WERI-Rb-1 (cell line): Measurements from ENCODE around the gene F11R.
A peak's percentile ranks its signal among the peaks of the same experiment; 100 is the strongest.
"Not testable (repeated sequence)": the region's sequence is repeated elsewhere in the genome, so short reads cannot be mapped to it uniquely, and the experiment has no call there.

ENCODE experiments used
- DNase-seq: peaks from one replicate; pipeline ENCODE4 v3.0.0-alpha.2; 2020
- H3K27ac ChIP-seq: fragments of 250-450 bp; sonication (Bioruptor Pico); 2 replicates; pipeline ENCODE4 v1.5.1; 2020; ENCODE audit warnings: mild to moderate bottlenecking, moderate library complexity
- H3K27me3 ChIP-seq: fragments of 250-450 bp; sonication (Bioruptor Pico); 2 replicates; pipeline ENCODE4 v1.5.1; 2021; ENCODE audit warnings: mild to moderate bottlenecking, low read depth, moderate library complexity; ENCODE audit not compliant: insufficient read depth, severe bottlenecking
- H3K36me3 ChIP-seq: fragments of 250-450 bp; sonication (Bioruptor Pico); 2 replicates; pipeline ENCODE4 v1.5.1; 2020; ENCODE audit warnings: mild to moderate bottlenecking, moderate library complexity
- H3K4me3 ChIP-seq: 2 replicates; pipeline ENCODE4 v1.5.1; 2011; ENCODE audit warnings: low read depth, mild to moderate bottlenecking, control low read depth, low read length
- H3K9me3 ChIP-seq: fragments of 250-450 bp; sonication (Bioruptor Pico); 2 replicates; pipeline ENCODE4 v1.5.1; 2021; ENCODE audit warnings: mild to moderate bottlenecking, moderate library complexity; ENCODE audit not compliant: severe bottlenecking
- TF ChIP-seq, protein P1 (sequence below): IDR thresholded peaks from 2 replicates; pipeline ENCODE4 v1.5.1; 2011; ENCODE audit warnings: low read depth, mild to moderate bottlenecking, control low read depth, inconsistent platforms, low read length

F11R gene

DNA sequence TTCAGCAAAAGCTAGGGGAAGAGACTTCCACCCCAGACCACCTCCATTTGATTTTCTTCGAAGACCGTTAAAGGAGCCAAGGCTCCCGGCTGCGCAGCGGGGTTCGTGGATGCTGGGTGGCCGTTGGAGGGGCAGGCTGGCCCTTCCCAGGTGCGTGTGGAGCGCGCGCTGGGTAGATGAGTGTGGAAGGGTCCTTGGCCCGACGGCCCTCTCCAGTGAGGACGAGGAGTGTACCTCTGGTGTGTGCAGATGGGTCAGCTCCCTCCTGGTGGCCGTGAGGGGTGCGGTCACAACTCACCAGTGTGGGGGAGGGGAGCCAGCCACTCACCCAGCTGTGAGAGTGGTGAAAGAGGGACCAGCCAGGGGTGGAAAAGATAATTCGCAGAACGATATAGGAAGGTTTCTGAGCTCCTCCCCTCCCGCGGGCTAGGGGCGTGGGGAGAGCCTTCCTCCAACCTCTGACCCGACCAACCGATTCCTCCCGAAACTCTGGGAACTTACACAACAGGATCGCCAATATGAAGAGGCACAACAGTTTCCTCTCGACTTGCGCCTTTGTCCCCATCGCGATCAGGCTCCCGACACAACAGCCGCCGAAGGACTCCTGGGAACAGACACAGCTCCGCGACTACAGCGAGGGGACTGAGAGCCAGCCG, at the start of gene F11R:
TSS of gene F11R (minus strand) at position 644 of the 656 bp plus-strand sequence. CDS start at position 565, 79 bp downstream.
- H3K27me3 ChIP-seq: no peaks in the 10 kb centered on the region
- H3K4me3 ChIP-seq: peak within 1 kb of the TSS; percentile 88
- peak within 1 kb of the TSS; percentile 89 for H3K27ac ChIP-seq
- peaks cover 15% of the 10 kb centered on the region for H3K36me3 ChIP-seq
- peak; percentile 80 for DNase-seq
- no peaks in the 10 kb centered on the region for H3K9me3 ChIP-seq
- TF ChIP-seq, protein P1, sequence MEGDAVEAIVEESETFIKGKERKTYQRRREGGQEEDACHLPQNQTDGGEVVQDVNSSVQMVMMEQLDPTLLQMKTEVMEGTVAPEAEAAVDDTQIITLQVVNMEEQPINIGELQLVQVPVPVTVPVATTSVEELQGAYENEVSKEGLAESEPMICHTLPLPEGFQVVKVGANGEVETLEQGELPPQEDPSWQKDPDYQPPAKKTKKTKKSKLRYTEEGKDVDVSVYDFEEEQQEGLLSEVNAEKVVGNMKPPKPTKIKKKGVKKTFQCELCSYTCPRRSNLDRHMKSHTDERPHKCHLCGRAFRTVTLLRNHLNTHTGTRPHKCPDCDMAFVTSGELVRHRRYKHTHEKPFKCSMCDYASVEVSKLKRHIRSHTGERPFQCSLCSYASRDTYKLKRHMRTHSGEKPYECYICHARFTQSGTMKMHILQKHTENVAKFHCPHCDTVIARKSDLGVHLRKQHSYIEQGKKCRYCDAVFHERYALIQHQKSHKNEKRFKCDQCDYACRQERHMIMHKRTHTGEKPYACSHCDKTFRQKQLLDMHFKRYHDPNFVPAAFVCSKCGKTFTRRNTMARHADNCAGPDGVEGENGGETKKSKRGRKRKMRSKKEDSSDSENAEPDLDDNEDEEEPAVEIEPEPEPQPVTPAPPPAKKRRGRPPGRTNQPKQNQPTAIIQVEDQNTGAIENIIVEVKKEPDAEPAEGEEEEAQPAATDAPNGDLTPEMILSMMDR: peak; percentile 70

DNA sequence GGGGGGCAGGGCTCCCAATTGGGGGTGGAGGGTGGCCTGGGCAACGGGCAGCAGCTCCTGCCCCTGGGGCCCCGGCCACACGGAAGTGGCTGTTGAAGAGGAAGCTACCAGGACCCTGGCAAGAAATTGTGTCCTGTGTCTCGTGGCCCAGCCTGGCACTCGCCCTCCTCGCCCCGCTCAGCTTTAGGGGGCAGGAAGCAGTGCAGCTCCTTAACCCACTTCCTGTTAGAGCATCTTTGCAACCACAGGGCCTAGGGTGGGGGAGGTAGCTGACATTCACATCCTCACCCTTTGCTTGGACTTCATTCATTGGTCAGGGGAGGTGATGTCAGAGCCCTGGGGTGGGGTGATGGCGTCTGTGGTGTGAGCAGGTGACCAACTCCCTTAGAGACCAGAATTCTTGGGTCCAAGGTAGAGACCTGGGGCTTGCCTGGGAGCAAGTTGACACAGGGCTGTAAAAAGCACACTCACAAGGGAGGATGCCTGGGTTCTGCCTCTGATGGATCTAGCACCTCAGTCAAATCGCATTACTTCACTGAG, 48.8 kb upstream of the F11R start, which contains the start of gene ARHGAP30:
TSS of gene ARHGAP30 (minus strand) at position 161 of the 540 bp plus-strand sequence. CDS start 267 bp downstream, outside the sequence.
- DNase-seq: no peak

DNA sequence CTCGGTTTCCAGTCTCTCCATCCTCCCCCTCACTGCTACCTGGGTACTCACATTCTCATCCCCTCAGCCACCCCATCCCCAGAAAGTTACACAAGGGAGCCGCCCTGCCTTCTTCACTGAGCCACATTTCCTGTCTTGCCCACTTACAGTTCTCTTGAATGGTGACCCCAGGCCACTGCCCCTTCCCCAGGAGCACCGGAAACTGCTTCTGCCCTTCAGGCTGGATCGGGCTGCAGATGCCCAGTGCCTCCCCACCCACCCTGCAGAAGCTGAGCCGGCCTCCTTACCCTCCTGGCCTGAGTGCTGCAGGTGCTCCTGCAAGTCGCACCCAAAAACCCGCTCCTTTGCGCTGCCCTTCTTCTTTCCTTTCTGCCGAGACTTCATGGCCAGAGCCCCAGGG, 48.3 kb upstream of the F11R start:
- Histone ChIP-seq H3K36me3 (no peaks in the 10 kb centered on the region), H3K9me3 (no peaks in the 10 kb centered on the region), H3K27ac (no peak overlapping the region), H3K27me3 (no peaks in the 10 kb centered on the region), H3K4me3 (no peak overlapping the region)
- no peak for DNase-seq
- TF ChIP-seq, protein P1: no peak

More for the DNA sequence above, 48.8 kb upstream of the F11R start, which contains the start of gene ARHGAP30:
- Histone ChIP-seq H3K27me3 (no peaks in the 10 kb centered on the region), H3K4me3 (no peak within 1 kb of the TSS), H3K9me3 (no peaks in the 10 kb centered on the region), H3K27ac (no peak within 1 kb of the TSS), H3K36me3 (no peaks in the 10 kb centered on the region)
- TF ChIP-seq, protein P1: no peak

DNA sequence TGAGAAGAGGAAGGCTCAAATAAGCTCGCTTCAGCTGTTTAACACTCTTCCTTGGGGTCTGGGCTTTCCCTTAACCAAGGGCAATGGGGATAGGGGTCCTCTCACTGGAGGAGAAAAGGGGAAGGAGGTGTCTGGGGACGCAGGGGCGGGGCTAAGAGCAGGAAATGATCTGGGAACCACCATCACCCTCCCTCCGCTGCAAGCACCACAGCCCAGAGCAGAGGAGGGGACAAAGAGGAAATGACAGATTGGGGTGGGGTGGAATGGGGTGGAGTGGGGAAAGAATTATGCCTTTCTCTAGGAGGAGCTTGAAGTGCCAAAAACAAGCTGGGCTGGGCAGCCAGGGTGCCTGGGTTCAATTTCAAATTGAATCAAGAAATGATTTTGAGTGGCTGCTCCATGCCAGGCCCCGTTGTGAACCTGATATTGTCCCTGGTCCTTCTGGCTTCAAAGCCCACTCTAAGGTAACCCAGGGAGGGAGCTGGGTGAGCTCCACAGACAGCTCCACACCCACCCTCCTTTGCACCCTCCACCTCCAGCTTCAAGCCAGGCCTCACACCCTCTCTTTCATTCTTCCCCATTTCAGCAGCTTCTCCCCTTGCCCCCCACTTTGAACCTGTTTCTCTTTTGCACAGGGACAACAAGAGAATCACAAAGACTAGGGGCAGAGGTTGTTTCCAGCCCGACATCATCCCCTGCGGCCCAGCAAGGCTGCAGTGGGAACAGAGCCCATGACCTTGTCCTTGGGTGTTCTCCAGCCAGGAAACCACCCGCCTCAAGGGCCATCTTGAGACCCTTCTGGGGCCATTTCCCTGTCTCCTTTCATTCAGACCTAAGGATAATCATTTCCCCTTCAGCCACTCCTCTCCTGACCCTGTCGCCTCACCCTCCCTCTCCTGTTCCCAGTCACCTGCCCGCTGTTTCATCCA, 47.6 kb upstream of the F11R start:
- TF ChIP-seq, protein P1: no peak

DNA sequence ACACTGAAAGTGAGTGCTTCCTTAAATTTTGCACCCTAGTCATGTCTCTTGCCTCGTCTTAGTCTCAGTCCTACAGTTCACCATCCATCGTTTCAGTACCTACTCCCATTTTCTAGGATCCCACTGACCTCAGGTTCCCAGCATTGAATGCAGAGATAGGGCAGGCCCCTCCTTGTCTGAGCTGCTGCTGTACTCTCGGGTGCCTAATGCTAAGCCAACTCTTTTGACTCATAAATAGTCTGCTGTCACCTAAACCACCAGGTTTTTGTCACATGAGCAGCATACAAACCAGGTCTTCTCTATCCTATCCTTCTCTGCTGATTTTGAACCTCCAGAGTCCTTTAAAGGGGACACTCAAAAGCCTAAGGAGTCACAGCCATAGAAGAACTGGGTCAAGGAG, 45.7 kb upstream of the F11R start:
- TF ChIP-seq, protein P1: no peak
- Histone ChIP-seq H3K4me3 (no peak overlapping the region), H3K9me3 (no peaks in the 10 kb centered on the region), H3K27ac (no peak overlapping the region), H3K36me3 (no peaks in the 10 kb centered on the region), H3K27me3 (no peaks in the 10 kb centered on the region)
- DNase-seq: no peak

More for the DNA sequence above, 47.6 kb upstream of the F11R start:
- H3K27me3 ChIP-seq: no peaks in the 10 kb centered on the region
- H3K27ac ChIP-seq: no peak overlapping the region
- no peak overlapping the region for H3K4me3 ChIP-seq
- no peaks in the 10 kb centered on the region for H3K9me3 ChIP-seq
- no peaks in the 10 kb centered on the region for H3K36me3 ChIP-seq
- DNase-seq: no peak

DNA sequence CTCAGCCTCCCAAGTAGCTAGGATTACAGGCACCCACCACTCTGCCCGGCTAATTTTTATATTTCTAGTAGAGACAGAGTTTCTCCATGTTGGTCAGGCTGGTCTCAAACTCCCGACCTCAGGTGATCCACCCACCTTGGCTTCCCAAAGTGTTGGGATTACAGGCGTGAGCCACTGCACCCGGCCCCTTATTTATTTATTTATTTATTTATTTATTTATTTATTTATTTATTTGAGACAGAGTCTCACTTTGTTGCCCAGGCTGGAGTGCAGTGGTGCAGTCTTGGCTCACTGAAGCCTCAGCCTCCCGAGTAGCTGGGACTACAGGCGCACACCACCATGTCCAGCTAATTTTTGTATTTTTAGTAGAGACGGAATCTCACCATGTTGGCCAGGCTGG, 44.7 kb upstream of the F11R start:
- not testable (repeated sequence) for H3K36me3 ChIP-seq, DNase-seq, H3K27me3 ChIP-seq, H3K27ac ChIP-seq, H3K4me3 ChIP-seq, H3K9me3 ChIP-seq

DNA sequence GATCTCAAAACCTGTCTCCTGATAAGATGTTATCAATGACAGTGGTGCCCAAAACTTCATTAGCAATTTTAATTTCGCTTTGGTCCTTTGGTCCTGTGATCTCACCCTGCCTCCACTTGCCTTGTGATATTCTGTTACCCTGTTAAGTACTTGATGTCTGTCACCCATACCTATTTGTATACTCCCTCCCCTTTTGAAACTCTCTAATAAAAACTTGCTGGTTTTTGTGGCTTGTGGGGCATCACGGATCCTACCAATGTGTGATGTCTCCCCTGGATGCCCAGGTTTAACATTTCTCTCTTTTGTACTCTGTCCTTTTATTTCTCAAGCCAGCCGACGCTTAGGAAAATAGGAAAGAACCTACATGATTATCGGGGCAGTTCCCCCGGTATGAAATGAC, 43.0 kb upstream of the F11R start:
- not testable (repeated sequence) for DNase-seq, H3K27me3 ChIP-seq, H3K4me3 ChIP-seq, H3K9me3 ChIP-seq, H3K27ac ChIP-seq, H3K36me3 ChIP-seq
